HG02571 (cell line): ENCODE measurements around the gene GTF2H4.
"Not testable (repeated sequence)": the region's sequence is repeated elsewhere in the genome, so short reads cannot be mapped to it uniquely, and the experiment has no call there.

Source experiments
- ATAC-seq: cut with Tn5 transposase; IDR thresholded peaks from one replicate; pipeline ENCODE4 v1.9.1; 2021; ENCODE audit warnings: mild to moderate bottlenecking, moderate library complexity; ENCODE audit not compliant: unreplicated experiment

Gene GTF2H4

GRCh38 chr6:30917487-30917886 lies 9.5 kb downstream of the GTF2H4 start:
- no peak for ATAC-seq

- ATAC-seq = no peak
Measured at GRCh38 chr6:30918670-30919069, 10.7 kb downstream of the GTF2H4 start.

- no peak for ATAC-seq
Measured at GRCh38 chr6:30922447-30922852, 14.4 kb downstream of the GTF2H4 start.

- ATAC-seq = not testable (repeated sequence)
Measured at GRCh38 chr6:30924040-30924627, 16.1 kb downstream of the GTF2H4 start.

- ATAC-seq = no peak
Measured at GRCh38 chr6:30926644-30927043, 18.6 kb downstream of the GTF2H4 start.

- not testable (repeated sequence) for ATAC-seq
Measured at GRCh38 chr6:30927080-30927479, 19.1 kb downstream of the GTF2H4 start.

- no peak for ATAC-seq
Measured at GRCh38 chr6:30928677-30929076, 20.7 kb downstream of the GTF2H4 start.

- no peak for ATAC-seq
Measured at GRCh38 chr6:30930506-30930905, 22.5 kb downstream of the GTF2H4 start.

GRCh38 chr6:30931272-30931671 lies 23.3 kb downstream of the GTF2H4 start:
- ATAC-seq = no peak

GRCh38 chr6:30931969-30932645 lies 24.1 kb downstream of the GTF2H4 start, which contains the start of gene SFTA2:
Gene SFTA2, minus strand, starts transcription at chr6:30932170. Its CDS starts 74 bp downstream, at chr6:30932096.
- no peak for ATAC-seq

GRCh38 chr6:30932665-30933365 lies 24.8 kb downstream of the GTF2H4 start:
- no peak for ATAC-seq

- no peak for ATAC-seq
Measured at GRCh38 chr6:30935018-30935417, 27.0 kb downstream of the GTF2H4 start.

- ATAC-seq = no peak
Measured at GRCh38 chr6:30937265-30937664, 29.3 kb downstream of the GTF2H4 start.

- no peak for ATAC-seq
Measured at GRCh38 chr6:30938730-30939129, 30.7 kb downstream of the GTF2H4 start.

GRCh38 chr6:30939473-30939872 lies 31.5 kb downstream of the GTF2H4 start:
- ATAC-seq = no peak

- no peak for ATAC-seq
Measured at GRCh38 chr6:30940361-30940986, 32.5 kb downstream of the GTF2H4 start, which contains the start of gene MUCL3. Gene MUCL3, plus strand, starts transcription at chr6:30940973. Its CDS starts 27 bp downstream, at chr6:30941000.

- ATAC-seq = no peak
Measured at GRCh38 chr6:30942338-30943060, 34.5 kb downstream of the GTF2H4 start.

- no peak for ATAC-seq
Measured at GRCh38 chr6:30944051-30944450, 36.0 kb downstream of the GTF2H4 start.

- no peak for ATAC-seq
Measured at GRCh38 chr6:30945281-30945680, 37.3 kb downstream of the GTF2H4 start.

GRCh38 chr6:30947231-30947630 lies 39.2 kb downstream of the GTF2H4 start:
- ATAC-seq = no peak

GRCh38 chr6:30948811-30949210 lies 40.8 kb downstream of the GTF2H4 start:
- no peak for ATAC-seq
